Type B pancreatic cell (in vitro differentiated cells): Measurements from ENCODE around the gene TMEM212. TPM values are rescaled to one million over a fixed set of nuclear protein-coding genes. Genes with fewer than 3 reads are reported as not detected.
"Not testable (repeated sequence)": the region's sequence is repeated elsewhere in the genome, so short reads cannot be mapped to it uniquely, and the experiment has no call there.

Source experiments
- DNase-seq: peaks from one replicate; pipeline ENCODE4 v3.0.0; 2021; ENCODE audit warnings: mixed read lengths; ENCODE audit not compliant: unreplicated experiment; ENCODE audit errors: extremely low spot score
- H3K27ac Mint-ChIP-seq: 2 replicates; pipeline ENCODE4 v1.8.0; 2021; ENCODE audit warnings: mild to moderate bottlenecking, mixed read lengths
- H3K27me3 Mint-ChIP-seq: 2 replicates; pipeline ENCODE4 v1.8.0; 2021; ENCODE audit warnings: mixed read lengths
- H3K36me3 Mint-ChIP-seq: 2 replicates; pipeline ENCODE4 v1.8.0; 2021; ENCODE audit warnings: mixed read lengths
- H3K4me1 Mint-ChIP-seq: one replicate; pipeline ENCODE4 v1.8.0; 2021; ENCODE audit warnings: mixed read lengths; ENCODE audit not compliant: unreplicated experiment
- H3K4me3 Mint-ChIP-seq: 2 replicates; pipeline ENCODE4 v1.8.0; 2021; ENCODE audit warnings: mild to moderate bottlenecking, mixed read lengths
- H3K9me3 Mint-ChIP-seq: 2 replicates; pipeline ENCODE4 v1.8.0; 2021; ENCODE audit warnings: mixed read lengths
- CTCF ChIP-seq: fragments of 200-600 bp; sonication (generic); conservative IDR thresholded peaks from 2 replicates; pipeline ENCODE4 v1.5.0; 2021; ENCODE audit warnings: antibody characterized with exemption, mild to moderate bottlenecking
- total RNA-seq: library from RNA; stranded (reverse); gene quantifications from 2 replicates; pipeline ENCODE4 v1.2.1, GENCODE V29; 2021; ENCODE audit warnings: low replicate concordance

Gene TMEM212
- total RNA-seq, 1 donor from 2014 or later, result not detected

DNA sequence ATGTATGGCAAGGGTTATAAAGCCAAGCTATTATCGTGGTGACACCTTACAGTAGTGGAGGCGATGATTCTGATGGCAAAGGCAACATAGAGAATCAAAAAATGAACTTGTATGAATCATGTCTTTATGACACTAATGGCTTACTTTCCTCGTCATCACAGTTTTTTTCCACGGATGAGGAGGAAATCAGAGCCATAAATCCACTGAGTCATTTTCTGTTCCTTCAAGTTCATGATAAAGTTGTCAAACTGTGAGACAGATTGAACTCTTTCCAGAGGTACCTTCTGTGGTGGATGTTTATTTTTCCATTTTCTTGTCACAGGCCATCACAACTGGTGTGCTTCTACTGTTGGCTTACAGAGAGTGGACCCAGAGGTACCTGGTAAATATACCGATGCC is 8.5 kb downstream of the TMEM212 start:
- TF ChIP-seq CTCF, result no peak
- Mint-ChIP-seq H3K36me3 (peaks cover 3% of the 10 kb centered on the region), H3K4me1 (peaks cover 11% of the 10 kb centered on the region), H3K27ac (peak overlapping the region; percentile 72), H3K4me3 (no peak overlapping the region), H3K9me3 (peaks cover 5% of the 10 kb centered on the region), H3K27me3 (no peaks in the 10 kb centered on the region)
- DNase-seq, result no peak

DNA sequence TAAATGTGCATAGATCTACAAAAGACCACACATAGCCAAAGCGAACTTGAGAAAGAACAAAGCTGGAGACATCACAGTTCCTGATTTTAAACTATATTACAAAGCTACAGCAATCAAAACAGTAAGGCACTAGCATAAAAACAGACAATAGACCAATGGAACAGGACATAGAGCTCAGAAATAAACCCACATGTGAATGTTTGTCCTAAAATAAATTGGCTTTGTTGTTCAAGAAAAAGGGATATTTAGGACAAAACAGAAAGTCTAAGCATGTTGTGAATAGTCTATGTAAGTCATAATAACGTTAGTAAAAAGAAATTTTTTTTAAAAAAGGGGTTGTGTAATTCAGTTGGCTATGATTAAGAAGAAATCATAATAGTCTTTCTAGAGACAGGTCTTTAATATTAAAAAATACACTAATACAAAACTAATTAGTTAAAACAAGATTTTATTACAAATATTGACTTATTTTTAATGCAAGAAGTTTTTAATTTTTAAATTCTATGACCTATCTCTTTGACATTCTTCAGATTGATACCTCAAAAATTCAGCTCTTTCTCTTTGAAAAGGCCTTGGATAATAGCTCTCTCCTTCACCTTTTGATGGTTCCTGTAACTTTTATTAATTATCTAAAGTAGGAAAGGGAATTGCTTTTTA is 11.6 kb downstream of the TMEM212 start:
- Mint-ChIP-seq H3K27ac (no peak overlapping the region), H3K4me1 (peaks cover 11% of the 10 kb centered on the region), H3K27me3 (no peaks in the 10 kb centered on the region), H3K4me3 (no peak overlapping the region), H3K9me3 (peaks cover 5% of the 10 kb centered on the region), H3K36me3 (peaks cover 3% of the 10 kb centered on the region)
- DNase-seq, result no peak
- no peak for TF ChIP-seq CTCF

GRCh38 chr3:171858770-171859169 is 15.6 kb downstream of the TMEM212 start:
- peaks cover 11% of the 10 kb centered on the region for H3K4me1 Mint-ChIP-seq
- H3K4me3 Mint-ChIP-seq, H3K9me3 Mint-ChIP-seq, H3K27me3 Mint-ChIP-seq, DNase-seq, H3K36me3 Mint-ChIP-seq, H3K27ac Mint-ChIP-seq: not testable (repeated sequence)

DNA sequence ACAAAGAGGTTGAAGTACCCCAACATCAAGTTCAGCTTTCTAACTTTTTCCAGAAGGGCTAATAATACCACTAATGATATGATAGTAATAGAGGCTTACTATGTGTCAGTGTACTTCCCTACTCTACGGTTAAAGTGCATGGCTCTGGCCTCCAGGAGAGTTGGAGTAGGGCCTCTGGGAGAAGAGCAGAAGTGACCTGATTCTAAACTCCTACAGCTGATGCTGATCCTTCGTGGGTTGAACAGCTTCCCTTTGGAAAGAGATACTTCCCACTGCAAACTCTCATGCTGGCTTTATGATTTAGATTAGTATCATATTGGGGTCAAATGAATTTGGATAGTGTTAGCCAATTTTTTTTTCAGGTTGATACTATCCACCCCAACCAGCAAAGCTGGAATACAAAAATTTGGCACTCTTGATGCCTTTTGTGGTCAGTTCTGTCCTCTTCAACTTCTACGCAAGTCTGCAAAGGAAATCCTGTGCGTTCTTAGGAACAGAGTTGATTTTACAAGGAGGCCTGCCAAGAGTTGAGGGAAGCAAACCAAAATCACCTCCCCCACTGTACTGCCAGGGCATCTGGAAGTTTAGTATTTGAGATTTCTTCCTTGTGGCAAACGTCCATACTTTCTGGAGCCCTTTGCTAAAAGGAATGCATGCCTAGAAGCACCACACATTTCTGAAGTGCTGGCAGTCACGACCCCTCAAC is 17.8 kb downstream of the TMEM212 start:
- no peak for TF ChIP-seq CTCF
- no peaks in the 10 kb centered on the region for H3K36me3 Mint-ChIP-seq
- no peak overlapping the region for H3K4me3 Mint-ChIP-seq
- no peak for DNase-seq
- H3K27me3 Mint-ChIP-seq, result no peaks in the 10 kb centered on the region
- H3K4me1 Mint-ChIP-seq, result peaks cover 12% of the 10 kb centered on the region
- H3K27ac Mint-ChIP-seq, result no peak overlapping the region
- no peaks in the 10 kb centered on the region for H3K9me3 Mint-ChIP-seq

- Mint-ChIP-seq H3K36me3 (peaks cover 4% of the 10 kb centered on the region), H3K9me3 (peaks cover 8% of the 10 kb centered on the region), H3K4me1 (peaks cover 12% of the 10 kb centered on the region), H3K27ac (no peak overlapping the region), H3K27me3 (no peaks in the 10 kb centered on the region), H3K4me3 (no peak overlapping the region)
- DNase-seq, result no peak
- TF ChIP-seq CTCF, result no peak
Measured at GRCh38 chr3:171862392-171862791, 19.2 kb downstream of the TMEM212 start.

- Mint-ChIP-seq H3K27me3 (no peaks in the 10 kb centered on the region), H3K4me1 (peaks cover 12% of the 10 kb centered on the region), H3K4me3 (no peak overlapping the region), H3K27ac (peak overlapping the region; percentile 8), H3K9me3 (peaks cover 9% of the 10 kb centered on the region), H3K36me3 (peaks cover 4% of the 10 kb centered on the region)
- no peak for TF ChIP-seq CTCF
- DNase-seq, result no peak
Measured at GRCh38 chr3:171862993-171863521, 19.9 kb downstream of the TMEM212 start.
